Neutrophil (primary cell): ENCODE data around the gene SULT1A2.
A peak's percentile ranks its signal among the peaks of the same experiment; 100 is the strongest.
"Not testable (repeated sequence)": the region's sequence is repeated elsewhere in the genome, so short reads cannot be mapped to it uniquely, and the experiment has no call there.

Experiments
- H3K27ac ChIP-seq: fragments of 200-600 bp; sonication (generic); 2 replicates; pipeline ENCODE4 v1.5.1; 2016; ENCODE audit warnings: mild to moderate bottlenecking, moderate library complexity
- H3K27me3 ChIP-seq: fragments of 200-600 bp; sonication (generic); 2 replicates; pipeline ENCODE4 v1.6.0; 2016; ENCODE audit warnings: mild to moderate bottlenecking
- H3K36me3 ChIP-seq: fragments of 200-600 bp; sonication (generic); 2 replicates; pipeline ENCODE4 v1.5.1; 2017
- H3K4me1 ChIP-seq, 2 experiments: fragments of 200-600 bp in 1 of 2; sonication (generic) in 1 of 2; 1 replicate in 1 of 2; 2 replicates in 1 of 2; pipeline versions ENCODE4 v1.5.1 to v1.6.1; 2013 to 2016; ENCODE audit warnings: low read depth in 1 of 2, low read length in 1 of 2, mild to moderate bottlenecking in 1 of 2, moderate library complexity in 1 of 2; ENCODE audit not compliant: control insufficient read depth in 1 of 2, insufficient read depth in 1 of 2
- H3K4me3 ChIP-seq, 2 experiments: fragments of 200-600 bp in 1 of 2; sonication (generic) in 1 of 2; 1 replicate in 1 of 2; 2 replicates in 1 of 2; pipeline ENCODE4 v1.5.1; 2013 to 2016; ENCODE audit warnings: low read depth in 1 of 2, low read length in 1 of 2, mild to moderate bottlenecking in 1 of 2, moderate library complexity in 1 of 2
- H3K9me3 ChIP-seq: fragments of 200-600 bp; sonication (generic); 2 replicates; pipeline ENCODE4 v1.5.1; 2016
- TF ChIP-seq, protein P1 (sequence below): fragments of 200-600 bp; sonication (generic); IDR thresholded peaks from 2 replicates; pipeline ENCODE4 v1.5.1; 2016; ENCODE audit warnings: antibody characterized with exemption

Gene SULT1A2

DNA sequence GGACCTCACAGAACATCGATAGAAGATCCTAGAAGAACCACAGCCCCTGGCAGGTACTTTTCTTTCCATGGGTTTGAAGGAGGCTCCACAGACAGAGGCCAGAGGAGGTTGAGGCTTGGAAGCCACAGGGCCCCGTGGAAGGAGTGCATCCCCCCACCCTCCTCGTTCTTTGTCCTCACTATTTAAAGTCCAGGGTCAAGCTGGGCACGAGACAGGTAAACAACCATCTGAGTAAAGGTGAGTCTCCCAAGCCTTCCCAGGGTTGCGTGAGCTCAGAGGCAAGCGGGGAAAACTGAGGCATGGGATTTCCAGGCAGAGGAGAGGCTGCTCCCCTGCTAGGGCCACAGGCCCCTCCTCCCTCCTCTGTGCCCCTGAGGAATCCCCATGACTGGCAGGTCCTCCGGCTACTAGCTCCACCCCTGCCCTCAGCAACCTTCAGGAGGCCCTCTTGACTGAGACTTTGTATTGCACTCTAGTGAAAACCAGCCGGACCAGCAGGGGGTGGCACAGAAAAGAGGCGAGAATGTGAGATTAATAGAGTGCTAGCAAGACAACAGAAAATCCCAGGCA, 927 bp upstream of the SULT1A2 start:
- peak overlapping the region; percentile 72 for H3K27ac ChIP-seq
- peaks cover 7% of the 10 kb centered on the region for H3K36me3 ChIP-seq
- TF ChIP-seq, protein P1, sequence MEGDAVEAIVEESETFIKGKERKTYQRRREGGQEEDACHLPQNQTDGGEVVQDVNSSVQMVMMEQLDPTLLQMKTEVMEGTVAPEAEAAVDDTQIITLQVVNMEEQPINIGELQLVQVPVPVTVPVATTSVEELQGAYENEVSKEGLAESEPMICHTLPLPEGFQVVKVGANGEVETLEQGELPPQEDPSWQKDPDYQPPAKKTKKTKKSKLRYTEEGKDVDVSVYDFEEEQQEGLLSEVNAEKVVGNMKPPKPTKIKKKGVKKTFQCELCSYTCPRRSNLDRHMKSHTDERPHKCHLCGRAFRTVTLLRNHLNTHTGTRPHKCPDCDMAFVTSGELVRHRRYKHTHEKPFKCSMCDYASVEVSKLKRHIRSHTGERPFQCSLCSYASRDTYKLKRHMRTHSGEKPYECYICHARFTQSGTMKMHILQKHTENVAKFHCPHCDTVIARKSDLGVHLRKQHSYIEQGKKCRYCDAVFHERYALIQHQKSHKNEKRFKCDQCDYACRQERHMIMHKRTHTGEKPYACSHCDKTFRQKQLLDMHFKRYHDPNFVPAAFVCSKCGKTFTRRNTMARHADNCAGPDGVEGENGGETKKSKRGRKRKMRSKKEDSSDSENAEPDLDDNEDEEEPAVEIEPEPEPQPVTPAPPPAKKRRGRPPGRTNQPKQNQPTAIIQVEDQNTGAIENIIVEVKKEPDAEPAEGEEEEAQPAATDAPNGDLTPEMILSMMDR = no peak
- H3K4me3 ChIP-seq = peak overlapping the region in 1 of 2 experiments; percentile 38
- peaks cover 27 to 34% of the 10 kb centered on the region in 2 experiments for H3K4me1 ChIP-seq
- no peaks in the 10 kb centered on the region for H3K9me3 ChIP-seq
- no peaks in the 10 kb centered on the region for H3K27me3 ChIP-seq

DNA sequence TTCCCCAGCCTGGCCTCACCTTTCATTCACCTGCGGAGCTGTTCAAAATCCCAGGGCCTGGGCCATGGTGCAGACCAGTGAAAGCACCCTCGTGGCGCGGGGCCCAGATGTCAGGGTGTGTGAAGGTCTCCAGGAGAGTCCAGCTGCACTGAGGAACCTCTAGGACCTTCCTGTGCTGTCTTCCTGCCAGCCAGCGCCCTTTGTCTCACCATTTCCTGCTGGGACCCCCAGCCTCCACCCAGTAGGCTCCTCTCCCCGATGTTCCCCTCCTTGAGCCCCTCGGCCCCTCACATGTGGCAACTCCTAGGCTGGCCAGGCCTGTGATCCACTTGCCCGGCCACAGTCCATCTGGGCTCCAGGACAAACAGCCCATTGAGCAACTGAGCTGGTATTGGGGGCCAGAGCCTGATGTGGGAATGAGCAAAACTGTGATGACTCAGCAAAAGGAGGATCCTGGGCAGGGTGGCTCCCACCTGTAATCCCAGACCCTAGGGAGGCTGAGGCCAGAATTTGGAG, 677 bp downstream of the SULT1A2 start:
- H3K9me3 ChIP-seq = no peaks in the 10 kb centered on the region
- H3K4me3 ChIP-seq = peak overlapping the region in 1 of 2 experiments; percentile 38
- H3K27me3 ChIP-seq = no peaks in the 10 kb centered on the region
- peak overlapping the region; percentile 72 for H3K27ac ChIP-seq
- TF ChIP-seq, protein P1 = no peak
- H3K4me1 ChIP-seq = peaks cover 27 to 29% of the 10 kb centered on the region in 2 experiments
- peaks cover 18% of the 10 kb centered on the region for H3K36me3 ChIP-seq

DNA sequence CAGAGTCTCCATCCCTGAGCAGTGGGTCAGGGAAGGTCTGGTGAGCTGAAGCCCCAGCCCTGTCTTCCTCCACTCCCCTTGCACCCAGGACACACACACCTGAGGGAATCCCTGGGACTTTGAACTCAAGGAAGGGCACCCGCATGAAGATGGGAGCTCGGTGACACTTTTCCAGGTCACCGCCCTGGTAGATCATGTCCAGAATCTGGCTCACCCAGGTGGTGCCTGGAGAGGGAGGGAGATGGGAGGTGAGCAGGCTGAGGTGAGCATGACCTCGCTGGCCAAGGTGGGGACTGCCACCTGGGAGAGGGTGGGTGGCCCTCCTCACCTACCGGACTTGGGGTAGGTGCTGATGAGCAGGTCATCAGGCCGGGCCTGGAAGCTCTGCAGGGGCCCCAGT, 1.4 kb downstream of the SULT1A2 start:
- not testable (repeated sequence) for H3K4me3 ChIP-seq, H3K27ac ChIP-seq, H3K9me3 ChIP-seq, H3K27me3 ChIP-seq
- Histone ChIP-seq H3K36me3 (peaks cover 26% of the 10 kb centered on the region), H3K4me1 (peaks cover 26 to 27% of the 10 kb centered on the region in 2 experiments)

DNA sequence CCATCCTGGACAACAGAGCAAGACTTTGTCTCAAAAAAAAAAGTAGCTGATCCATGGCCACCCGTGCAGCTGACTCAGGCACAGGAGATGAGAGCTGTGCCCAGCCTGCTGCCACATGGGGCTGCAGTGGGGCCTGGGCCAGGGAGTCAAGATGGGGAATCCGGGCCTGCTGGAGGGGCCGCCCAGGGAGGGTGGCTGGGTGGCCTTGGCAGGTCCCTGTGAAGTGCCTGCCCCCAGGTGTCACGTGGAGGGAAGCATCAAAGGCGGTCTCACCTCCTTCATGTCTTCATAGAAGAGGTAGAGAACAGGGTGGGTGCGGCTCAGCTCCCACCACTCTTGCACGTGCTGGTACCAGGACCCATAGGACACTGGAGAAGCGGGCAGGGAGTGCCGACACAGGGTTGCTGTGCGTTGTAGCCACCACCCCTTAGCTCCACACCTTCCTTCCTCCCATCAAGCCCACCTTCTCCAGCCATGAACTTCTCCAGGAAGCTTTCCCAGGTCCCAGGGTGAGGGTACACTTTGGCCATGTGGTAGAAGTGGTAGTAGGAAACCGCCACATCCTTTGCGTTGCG, 3.8 kb downstream of the SULT1A2 start:
- H3K36me3 ChIP-seq = peaks cover 48% of the 10 kb centered on the region

DNA sequence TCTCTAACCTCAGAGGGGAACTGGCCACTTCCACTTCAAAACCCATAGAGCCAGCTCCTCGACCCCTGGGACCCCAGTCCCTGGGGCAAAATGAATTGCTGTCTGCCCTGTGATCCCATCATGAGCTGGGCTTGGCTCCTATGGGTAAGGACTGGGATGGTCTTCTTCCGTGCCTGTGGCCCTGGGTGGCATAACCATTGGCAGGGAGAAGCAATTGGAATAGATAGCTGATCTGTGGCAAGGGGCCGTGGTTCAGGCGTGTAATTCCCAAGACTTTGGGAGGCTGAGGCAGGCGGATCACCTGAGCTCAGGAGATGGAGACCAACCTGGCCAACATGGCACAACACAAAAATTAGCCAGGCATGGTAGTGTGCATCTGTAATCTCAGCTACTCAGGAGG, 4.3 kb downstream of the SULT1A2 start:
- Histone ChIP-seq H3K27me3 (no peaks in the 10 kb centered on the region), H3K4me3 (no peak overlapping the region), H3K36me3 (peaks cover 53% of the 10 kb centered on the region), H3K9me3 (no peaks in the 10 kb centered on the region), H3K4me1 (peaks cover 15% of the 10 kb centered on the region in 2 experiments), H3K27ac (no peak overlapping the region)
- TF ChIP-seq, protein P1 = no peak

More for the DNA sequence above, 3.8 kb downstream of the SULT1A2 start:
- H3K9me3 ChIP-seq = no peaks in the 10 kb centered on the region
- peaks cover 20 to 21% of the 10 kb centered on the region in 2 experiments for H3K4me1 ChIP-seq
- TF ChIP-seq, protein P1 = no peak
- H3K27ac ChIP-seq = no peak overlapping the region
- no peak overlapping the region for H3K4me3 ChIP-seq
- H3K27me3 ChIP-seq = no peaks in the 10 kb centered on the region

DNA sequence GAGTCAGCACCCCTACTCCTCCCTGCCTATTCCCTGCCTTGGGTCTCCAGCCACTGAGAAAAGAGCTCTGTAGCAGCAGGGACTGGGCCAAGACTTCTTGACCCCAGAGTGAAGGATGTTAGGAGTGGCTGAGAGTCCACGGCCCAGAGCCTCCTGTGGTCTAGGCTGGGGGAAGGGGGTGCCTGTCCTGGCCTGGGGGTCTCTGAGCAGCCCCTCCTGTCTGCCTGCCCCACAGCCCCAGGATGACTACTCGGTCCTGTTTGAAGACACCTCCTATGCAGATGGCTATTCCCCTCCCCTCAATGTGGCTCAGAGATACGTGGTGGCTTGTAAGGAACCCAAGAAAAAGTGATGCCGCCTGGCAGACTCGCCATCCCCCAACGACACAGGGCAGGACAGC, 5.5 kb downstream of the SULT1A2 start:
- peaks cover 55% of the 10 kb centered on the region for H3K36me3 ChIP-seq

More for the DNA sequence above, 5.5 kb downstream of the SULT1A2 start:
- no peak overlapping the region for H3K4me3 ChIP-seq
- TF ChIP-seq, protein P1 = no peak
- no peak overlapping the region for H3K27ac ChIP-seq
- no peaks in the 10 kb centered on the region for H3K9me3 ChIP-seq
- peaks cover 3 to 4% of the 10 kb centered on the region in 2 experiments for H3K4me1 ChIP-seq
- no peaks in the 10 kb centered on the region for H3K27me3 ChIP-seq
